Effector CD4-positive, alpha-beta T cell (primary cell): ENCODE measurements around the gene SPTB.

Experiments
- DNase-seq: peaks from one replicate; pipeline ENCODE4 v3.0.0-alpha.2; 2020

The SPTB gene

GRCh38 chr14:64745511-64746091 lies 134.1 kb downstream of the SPTB start:
- no peak for DNase-seq

- DNase-seq = no peak
Measured at GRCh38 chr14:64743061-64743460, 136.6 kb downstream of the SPTB start.

GRCh38 chr14:64741961-64742360 lies 137.7 kb downstream of the SPTB start:
- no peak for DNase-seq

GRCh38 chr14:64741200-64741599 lies 138.5 kb downstream of the SPTB start:
- DNase-seq = no peak

GRCh38 chr14:64738281-64738804 lies 141.4 kb downstream of the SPTB start:
- no peak for DNase-seq

- DNase-seq = no peak
Measured at GRCh38 chr14:64737391-64738280, 142.1 kb downstream of the SPTB start.

- DNase-seq = no peak
Measured at GRCh38 chr14:64736271-64737169, 143.2 kb downstream of the SPTB start.

- no peak for DNase-seq
Measured at GRCh38 chr14:64734990-64735389, 144.7 kb downstream of the SPTB start.

- DNase-seq = no peak
Measured at GRCh38 chr14:64733899-64734298, 145.8 kb downstream of the SPTB start.

GRCh38 chr14:64733321-64733720 lies 146.4 kb downstream of the SPTB start:
- DNase-seq = no peak

- no peak for DNase-seq
Measured at GRCh38 chr14:64732536-64733120, 147.1 kb downstream of the SPTB start.

- no peak for DNase-seq
Measured at GRCh38 chr14:64732066-64732465, 147.6 kb downstream of the SPTB start.

GRCh38 chr14:64731141-64731581 lies 148.5 kb downstream of the SPTB start:
- no peak for DNase-seq

- DNase-seq = no peak
Measured at GRCh38 chr14:64730681-64731080, 149.0 kb downstream of the SPTB start.

- DNase-seq = no peak
Measured at GRCh38 chr14:64730061-64730440, 149.7 kb downstream of the SPTB start.

GRCh38 chr14:64729386-64730060 lies 150.2 kb downstream of the SPTB start:
- no peak for DNase-seq

GRCh38 chr14:64728856-64729255 lies 150.9 kb downstream of the SPTB start:
- DNase-seq = no peak

GRCh38 chr14:64728106-64728505 lies 151.6 kb downstream of the SPTB start:
- no peak for DNase-seq

GRCh38 chr14:64727551-64728071 lies 152.1 kb downstream of the SPTB start:
- no peak for DNase-seq

GRCh38 chr14:64726585-64726890 lies 153.2 kb downstream of the SPTB start:
- peak; percentile 41 for DNase-seq

GRCh38 chr14:64725879-64726584 lies 153.7 kb downstream of the SPTB start:
- no peak for DNase-seq
